Measurements from ENCODE around the gene PHF21A. TPM values are rescaled to one million over a fixed set of nuclear protein-coding genes. Genes with fewer than 3 reads are reported as not detected.

The PHF21A gene
- polyA plus RNA-seq, 1 experiment: 29.0 TPM

DNA sequence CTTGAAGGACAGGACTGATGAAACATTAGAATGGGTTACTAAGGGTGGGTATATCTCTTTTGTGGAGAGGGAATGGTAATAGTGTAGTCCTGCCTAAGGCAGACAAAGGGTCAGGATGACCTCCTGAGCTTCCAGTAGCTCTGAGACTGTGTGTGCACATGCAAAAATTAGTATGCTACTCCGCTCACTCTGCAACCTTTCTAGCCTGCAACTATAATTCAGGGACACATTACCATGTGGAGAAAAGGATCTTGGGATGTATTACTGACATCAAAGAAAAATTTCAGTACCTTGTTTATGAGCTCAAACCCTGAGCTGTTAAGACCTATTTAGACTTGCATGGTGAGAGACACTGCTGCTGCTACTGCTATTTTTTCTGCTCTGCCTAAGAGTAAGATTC, 173.4 kb downstream of the PHF21A start:
- Histone ChIP-seq H3K27me3 (ENCODE audit: control insufficient read depth, insufficient read depth, low read length) (no peaks in the 10 kb centered on the region), H3K4me3 (ENCODE audit: low read depth, low read length) (no peak overlapping the region), H3K27ac (ENCODE audit: low read depth, low read length) (no peak overlapping the region), H3K9me3 (ENCODE audit: control insufficient read depth, insufficient read depth, low read length) (no peaks in the 10 kb centered on the region)
- TF ChIP-seq, protein P1, sequence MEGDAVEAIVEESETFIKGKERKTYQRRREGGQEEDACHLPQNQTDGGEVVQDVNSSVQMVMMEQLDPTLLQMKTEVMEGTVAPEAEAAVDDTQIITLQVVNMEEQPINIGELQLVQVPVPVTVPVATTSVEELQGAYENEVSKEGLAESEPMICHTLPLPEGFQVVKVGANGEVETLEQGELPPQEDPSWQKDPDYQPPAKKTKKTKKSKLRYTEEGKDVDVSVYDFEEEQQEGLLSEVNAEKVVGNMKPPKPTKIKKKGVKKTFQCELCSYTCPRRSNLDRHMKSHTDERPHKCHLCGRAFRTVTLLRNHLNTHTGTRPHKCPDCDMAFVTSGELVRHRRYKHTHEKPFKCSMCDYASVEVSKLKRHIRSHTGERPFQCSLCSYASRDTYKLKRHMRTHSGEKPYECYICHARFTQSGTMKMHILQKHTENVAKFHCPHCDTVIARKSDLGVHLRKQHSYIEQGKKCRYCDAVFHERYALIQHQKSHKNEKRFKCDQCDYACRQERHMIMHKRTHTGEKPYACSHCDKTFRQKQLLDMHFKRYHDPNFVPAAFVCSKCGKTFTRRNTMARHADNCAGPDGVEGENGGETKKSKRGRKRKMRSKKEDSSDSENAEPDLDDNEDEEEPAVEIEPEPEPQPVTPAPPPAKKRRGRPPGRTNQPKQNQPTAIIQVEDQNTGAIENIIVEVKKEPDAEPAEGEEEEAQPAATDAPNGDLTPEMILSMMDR (IDR thresholded peaks at IDR 0.05; ENCODE audit: low read depth, low read length): no peak
- no peak for DNase-seq (ENCODE audit: low read depth, low spot score)
- CTCF ChIA-PET: interaction anchor here (1.1 kb wide), 2 partner anchors 17 to 58 kb away, joined by 3 to 9 read pairs; no protein-coding TSS in a partner anchor
- POLR2A ChIA-PET: interaction anchor here (0.6 kb wide), 1 partner anchor 413 kb away, joined by 9 read pairs; no protein-coding TSS in a partner anchor

DNA sequence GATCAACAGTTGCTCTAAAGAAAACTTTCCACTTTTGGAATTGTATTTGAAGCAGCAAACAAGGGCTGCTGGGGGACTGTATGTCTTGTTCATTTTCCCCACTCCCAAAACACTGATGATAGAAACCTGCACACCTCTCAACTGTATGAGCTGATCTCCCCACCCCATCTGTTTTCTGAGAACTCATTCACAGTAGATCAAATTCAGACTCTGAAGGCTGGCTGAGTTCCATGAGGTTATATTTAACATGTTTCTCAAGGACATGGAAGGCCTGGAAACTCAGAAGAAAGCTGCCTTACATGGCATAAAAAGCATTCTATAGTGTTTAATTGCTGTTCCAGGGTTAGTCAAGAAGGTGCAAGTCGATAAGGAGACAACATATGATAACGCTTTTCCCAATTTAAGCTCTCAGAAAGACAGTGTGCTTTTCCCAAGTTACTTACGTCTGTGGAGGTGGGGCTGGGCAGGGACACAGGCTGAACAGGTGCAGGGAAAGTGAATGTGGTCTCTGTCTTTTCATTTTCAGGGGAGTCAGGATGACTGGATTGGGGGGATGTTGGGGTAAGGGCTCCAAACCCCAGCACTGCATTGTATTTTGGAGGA, 175.8 kb downstream of the PHF21A start:
- Histone ChIP-seq H3K9me3 (ENCODE audit: control insufficient read depth, insufficient read depth, low read length) (no peaks in the 10 kb centered on the region), H3K4me3 (ENCODE audit: low read depth, low read length) (no peak overlapping the region), H3K27ac (ENCODE audit: low read depth, low read length) (no peak overlapping the region), H3K27me3 (ENCODE audit: control insufficient read depth, insufficient read depth, low read length) (no peaks in the 10 kb centered on the region)
- CTCF ChIA-PET: no interaction called here
- DNase-seq (ENCODE audit: low read depth, low spot score): no peak
- POLR2A ChIA-PET: no interaction called here
- TF ChIP-seq, protein P1 (IDR thresholded peaks at IDR 0.05; ENCODE audit: low read depth, low read length): no peak

DNA sequence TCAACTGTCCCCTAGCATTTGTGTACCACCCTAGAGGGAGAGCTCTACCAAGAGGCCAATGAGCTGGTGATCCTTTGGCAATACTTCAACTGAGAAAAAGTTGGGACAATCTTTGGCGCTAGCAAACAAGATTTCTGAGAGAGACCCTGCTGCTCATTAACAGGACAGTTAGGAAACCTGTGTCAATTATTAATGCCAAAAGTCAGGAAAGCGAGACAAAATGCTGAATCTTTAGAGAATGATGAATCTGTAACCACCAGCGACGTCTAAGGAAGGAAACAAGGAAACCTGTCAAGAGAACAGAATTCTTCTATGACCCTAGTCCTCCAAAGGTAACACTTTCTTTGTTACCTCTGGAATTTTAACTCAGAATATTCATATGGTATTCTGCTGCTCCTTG, 178.9 kb downstream of the PHF21A start:
- no peak for DNase-seq (ENCODE audit: low read depth, low spot score)
- POLR2A ChIA-PET: interaction anchor here (0.6 kb wide), 1 partner anchor 59 kb away, joined by 7 read pairs; no protein-coding TSS in a partner anchor
- H3K27me3 ChIP-seq (ENCODE audit: control insufficient read depth, insufficient read depth, low read length): no peaks in the 10 kb centered on the region
- H3K27ac ChIP-seq (ENCODE audit: low read depth, low read length): no peak overlapping the region
- no peak overlapping the region for H3K4me3 ChIP-seq (ENCODE audit: low read depth, low read length)
- CTCF ChIA-PET: interaction anchor here (0.6 to 3.0 kb wide), 3 partner anchors 23 to 296 kb away, joined by 4 to 14 read pairs (median 7); no protein-coding TSS in a partner anchor
- no peaks in the 10 kb centered on the region for H3K9me3 ChIP-seq (ENCODE audit: control insufficient read depth, insufficient read depth, low read length)
- TF ChIP-seq, protein P1 (IDR thresholded peaks at IDR 0.05; ENCODE audit: low read depth, low read length): no peak

DNA sequence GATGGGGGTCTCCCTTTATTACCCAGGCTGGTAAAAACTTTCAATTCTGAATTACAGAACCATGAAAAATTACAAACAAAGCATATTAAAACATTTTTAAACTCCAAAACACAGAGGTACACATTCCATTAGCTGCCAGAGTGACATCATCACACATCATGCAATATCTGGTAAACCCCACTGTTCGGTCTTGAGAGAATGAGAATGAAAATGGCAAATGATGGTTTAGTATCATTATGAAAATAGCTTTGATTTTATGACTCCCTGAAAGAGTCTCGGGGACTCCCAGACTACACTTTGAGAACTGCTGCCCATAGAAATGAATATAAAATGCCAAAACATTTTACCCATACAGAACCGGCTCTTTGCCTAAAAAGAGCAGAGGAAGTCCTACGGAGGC, 180.0 kb downstream of the PHF21A start:
- no peak for DNase-seq (ENCODE audit: low read depth, low spot score)
- Histone ChIP-seq H3K9me3 (ENCODE audit: control insufficient read depth, insufficient read depth, low read length) (no peaks in the 10 kb centered on the region), H3K4me3 (ENCODE audit: low read depth, low read length) (no peak overlapping the region), H3K27me3 (ENCODE audit: control insufficient read depth, insufficient read depth, low read length) (no peaks in the 10 kb centered on the region), H3K27ac (ENCODE audit: low read depth, low read length) (no peak overlapping the region)
- CTCF ChIA-PET: interaction anchor here (1.5 to 3.0 kb wide), 2 partner anchors 24 to 65 kb away, joined by 4 to 14 read pairs; no protein-coding TSS in a partner anchor
- TF ChIP-seq, protein P1 (IDR thresholded peaks at IDR 0.05; ENCODE audit: low read depth, low read length): no peak
- POLR2A ChIA-PET: no interaction called here

DNA sequence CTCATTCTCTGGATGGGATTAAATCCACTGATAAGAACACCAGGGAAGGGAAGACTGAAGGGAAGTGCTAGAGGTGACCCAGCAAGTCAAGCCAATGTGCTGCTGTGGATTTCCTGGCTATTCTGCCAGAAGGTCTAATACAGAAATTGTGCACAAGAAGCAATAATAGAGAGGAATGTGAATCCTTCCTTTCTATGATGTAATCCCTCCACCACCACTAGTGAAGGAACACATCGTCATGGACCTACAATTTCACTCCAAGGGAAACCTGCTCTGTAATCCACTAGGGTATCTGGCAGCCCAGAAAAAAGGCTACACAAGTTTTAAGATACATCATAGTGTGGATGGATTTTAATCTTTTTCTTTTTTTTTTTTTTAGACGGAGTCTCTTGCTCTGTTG, 181.4 kb downstream of the PHF21A start:
- no peaks in the 10 kb centered on the region for H3K27me3 ChIP-seq (ENCODE audit: control insufficient read depth, insufficient read depth, low read length)
- ChIA-PET POLR2A (interaction anchor here (0.6 kb wide), 1 partner anchor 103 kb away, joined by 3 read pairs; no protein-coding TSS in a partner anchor), CTCF (interaction anchor here (0.6 kb wide), 3 partner anchors 26 to 1100 kb away, joined by 3 to 11 read pairs (median 5); no protein-coding TSS in a partner anchor)
- no peaks in the 10 kb centered on the region for H3K9me3 ChIP-seq (ENCODE audit: control insufficient read depth, insufficient read depth, low read length)
- TF ChIP-seq, protein P1 (IDR thresholded peaks at IDR 0.05; ENCODE audit: low read depth, low read length): no peak
- H3K4me3 ChIP-seq (ENCODE audit: low read depth, low read length): no peak overlapping the region
- DNase-seq (ENCODE audit: low read depth, low spot score): no peak
- no peak overlapping the region for H3K27ac ChIP-seq (ENCODE audit: low read depth, low read length)
